ENCODE data around the gene TNC. TPM values are rescaled to one million over a fixed set of nuclear protein-coding genes. Genes with fewer than 3 reads are reported as not detected.

TNC gene
- total RNA-seq, 4 donors from 2014 or later, result 18.5 to 27.0 (median 22.7) TPM

DNA sequence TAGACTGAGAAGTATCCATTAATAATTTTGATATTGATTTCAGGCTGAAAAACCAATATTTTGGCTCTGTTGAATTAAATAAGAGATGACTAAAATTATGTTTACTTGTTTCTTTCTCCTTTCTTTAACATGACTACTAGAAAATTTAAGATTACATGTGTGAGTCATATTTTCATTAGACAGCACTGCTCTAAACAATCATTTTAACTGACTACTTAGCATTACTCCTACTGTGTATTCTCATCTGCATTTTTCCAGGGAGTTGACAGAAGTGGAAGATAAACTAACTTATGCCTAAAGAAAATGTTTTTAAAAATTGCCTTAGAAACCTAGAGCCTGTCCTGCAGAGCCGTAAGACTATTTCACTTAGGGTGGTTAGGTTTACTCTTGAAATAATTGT lies 29.1 kb downstream of the TNC start:
- no peaks in the 10 kb centered on the region for H3K27me3 ChIP-seq
- no peak overlapping the region for H3K4me3 ChIP-seq
- WGBS, result 94% methylated on average over 1 of the region's 1 CpG
- peaks cover 11% of the 10 kb centered on the region for H3K4me1 ChIP-seq
- no peaks in the 10 kb centered on the region for H3K36me3 ChIP-seq
- TF ChIP-seq POLR2A (IDR thresholded peaks at IDR 0.05) (no peak), POLR2AphosphoS5 (IDR thresholded peaks at IDR 0.05) (no peak), EP300 (IDR thresholded peaks at IDR 0.05) (no peak)
- TF ChIP-seq, protein P1, sequence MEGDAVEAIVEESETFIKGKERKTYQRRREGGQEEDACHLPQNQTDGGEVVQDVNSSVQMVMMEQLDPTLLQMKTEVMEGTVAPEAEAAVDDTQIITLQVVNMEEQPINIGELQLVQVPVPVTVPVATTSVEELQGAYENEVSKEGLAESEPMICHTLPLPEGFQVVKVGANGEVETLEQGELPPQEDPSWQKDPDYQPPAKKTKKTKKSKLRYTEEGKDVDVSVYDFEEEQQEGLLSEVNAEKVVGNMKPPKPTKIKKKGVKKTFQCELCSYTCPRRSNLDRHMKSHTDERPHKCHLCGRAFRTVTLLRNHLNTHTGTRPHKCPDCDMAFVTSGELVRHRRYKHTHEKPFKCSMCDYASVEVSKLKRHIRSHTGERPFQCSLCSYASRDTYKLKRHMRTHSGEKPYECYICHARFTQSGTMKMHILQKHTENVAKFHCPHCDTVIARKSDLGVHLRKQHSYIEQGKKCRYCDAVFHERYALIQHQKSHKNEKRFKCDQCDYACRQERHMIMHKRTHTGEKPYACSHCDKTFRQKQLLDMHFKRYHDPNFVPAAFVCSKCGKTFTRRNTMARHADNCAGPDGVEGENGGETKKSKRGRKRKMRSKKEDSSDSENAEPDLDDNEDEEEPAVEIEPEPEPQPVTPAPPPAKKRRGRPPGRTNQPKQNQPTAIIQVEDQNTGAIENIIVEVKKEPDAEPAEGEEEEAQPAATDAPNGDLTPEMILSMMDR (IDR thresholded peaks at IDR 0.05), result no peak
- H3K27ac ChIP-seq, result no peak overlapping the region
- no peak for DNase-seq (ENCODE audit: low spot score in 2 of 2)
- no peaks in the 10 kb centered on the region for H3K9me3 ChIP-seq

DNA sequence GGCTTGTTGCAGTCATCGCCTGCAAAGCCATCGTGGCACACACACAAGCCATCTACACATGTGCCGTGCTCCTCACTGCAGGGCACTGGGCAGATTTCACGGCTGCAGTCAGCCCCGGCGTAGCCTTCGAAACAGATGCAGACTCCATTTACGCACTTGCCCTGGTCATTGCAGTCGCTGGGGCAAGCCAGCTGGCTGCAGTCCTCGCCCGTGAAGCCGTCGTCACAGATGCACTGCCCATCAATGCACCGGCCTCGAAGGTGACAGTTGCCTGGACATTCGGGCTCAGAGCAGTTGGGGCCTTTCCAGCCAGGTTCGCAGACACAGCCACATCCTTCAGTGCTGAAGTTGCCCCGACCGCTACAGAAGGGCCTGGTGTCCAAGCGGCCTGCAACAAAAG lies 31.1 kb downstream of the TNC start:
- H3K27ac ChIP-seq, result no peak overlapping the region
- TF ChIP-seq POLR2AphosphoS5 (IDR thresholded peaks at IDR 0.05) (no peak), EP300 (IDR thresholded peaks at IDR 0.05) (no peak), POLR2A (IDR thresholded peaks at IDR 0.05) (no peak)
- TF ChIP-seq, protein P1 (IDR thresholded peaks at IDR 0.05), result no peak
- no peaks in the 10 kb centered on the region for H3K36me3 ChIP-seq
- no peak for DNase-seq (ENCODE audit: low spot score in 2 of 2)
- no peak overlapping the region for H3K4me3 ChIP-seq
- no peaks in the 10 kb centered on the region for H3K9me3 ChIP-seq
- H3K27me3 ChIP-seq, result no peaks in the 10 kb centered on the region
- peaks cover 11% of the 10 kb centered on the region for H3K4me1 ChIP-seq
- WGBS, result 97% methylated on average over 11 of the region's 20 CpGs

DNA sequence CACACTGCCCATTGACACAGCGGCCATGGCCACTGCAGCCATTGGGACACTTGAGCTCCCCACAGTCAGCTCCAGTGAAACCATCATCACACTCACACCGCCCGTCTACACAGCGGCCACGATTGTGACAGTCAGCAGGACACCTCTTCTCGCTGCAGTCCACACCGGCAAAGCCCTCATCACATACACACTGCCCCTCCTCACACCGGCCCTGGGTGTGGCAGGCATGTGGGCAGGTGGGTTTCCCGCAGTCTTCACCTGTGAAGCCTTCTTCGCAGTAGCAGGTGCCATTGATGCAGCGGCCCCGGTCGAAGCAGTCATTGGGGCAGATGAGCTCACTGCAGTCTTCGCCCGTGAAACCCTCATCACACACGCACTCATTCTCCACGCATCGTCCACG lies 31.5 kb downstream of the TNC start:
- WGBS, result 95% methylated on average over 18 of the region's 19 CpGs
- H3K4me1 ChIP-seq, result peaks cover 11% of the 10 kb centered on the region
- H3K27me3 ChIP-seq, result no peaks in the 10 kb centered on the region
- DNase-seq (ENCODE audit: low spot score in 2 of 2), result no peak
- no peaks in the 10 kb centered on the region for H3K36me3 ChIP-seq
- TF ChIP-seq, protein P1 (IDR thresholded peaks at IDR 0.05), result no peak
- TF ChIP-seq POLR2AphosphoS5 (IDR thresholded peaks at IDR 0.05) (no peak), POLR2A (IDR thresholded peaks at IDR 0.05) (no peak), EP300 (IDR thresholded peaks at IDR 0.05) (no peak)
- H3K9me3 ChIP-seq, result no peaks in the 10 kb centered on the region
- no peak overlapping the region for H3K27ac ChIP-seq
- H3K4me3 ChIP-seq, result no peak overlapping the region

DNA sequence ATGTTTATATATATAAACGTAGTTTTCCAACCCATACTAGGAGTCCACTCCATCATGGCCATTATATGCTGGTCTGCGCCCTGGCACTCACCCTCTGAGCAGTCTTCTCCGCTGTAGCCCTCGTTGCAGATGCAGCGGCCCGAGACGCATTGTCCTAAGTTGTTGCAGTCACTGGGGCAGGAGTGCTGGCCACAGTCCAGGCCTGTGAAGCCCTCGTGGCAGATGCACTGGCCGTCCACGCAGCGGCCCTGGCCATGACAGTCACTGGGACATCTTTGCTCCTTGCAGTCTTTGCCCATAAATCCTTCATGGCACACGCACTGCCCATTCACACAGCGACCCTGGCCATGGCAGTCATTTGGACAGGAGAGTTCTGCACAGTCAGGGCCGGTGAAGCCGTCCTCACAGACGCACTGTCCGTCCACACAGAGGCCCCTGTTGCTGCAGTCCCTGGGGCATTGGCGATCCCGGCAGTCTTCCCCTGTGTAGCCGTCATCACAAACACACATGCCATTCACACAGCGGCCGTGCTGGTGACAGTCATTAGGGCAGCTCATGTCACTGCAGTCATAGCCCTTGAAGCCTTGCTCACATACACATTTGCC lies 32.1 kb downstream of the TNC start:
- no peaks in the 10 kb centered on the region for H3K27me3 ChIP-seq
- peaks cover 11% of the 10 kb centered on the region for H3K4me1 ChIP-seq
- WGBS, result 97% methylated on average over 17 of the region's 22 CpGs
- no peak overlapping the region for H3K4me3 ChIP-seq
- no peak for DNase-seq (ENCODE audit: low spot score in 2 of 2)
- no peaks in the 10 kb centered on the region for H3K9me3 ChIP-seq
- H3K36me3 ChIP-seq, result no peaks in the 10 kb centered on the region
- H3K27ac ChIP-seq, result no peak overlapping the region
- TF ChIP-seq POLR2A (IDR thresholded peaks at IDR 0.05), result no peak
- TF ChIP-seq, protein P1 (IDR thresholded peaks at IDR 0.05), result no peak
- no peak for TF ChIP-seq EP300 (IDR thresholded peaks at IDR 0.05)
- no peak for TF ChIP-seq POLR2AphosphoS5 (IDR thresholded peaks at IDR 0.05)

DNA sequence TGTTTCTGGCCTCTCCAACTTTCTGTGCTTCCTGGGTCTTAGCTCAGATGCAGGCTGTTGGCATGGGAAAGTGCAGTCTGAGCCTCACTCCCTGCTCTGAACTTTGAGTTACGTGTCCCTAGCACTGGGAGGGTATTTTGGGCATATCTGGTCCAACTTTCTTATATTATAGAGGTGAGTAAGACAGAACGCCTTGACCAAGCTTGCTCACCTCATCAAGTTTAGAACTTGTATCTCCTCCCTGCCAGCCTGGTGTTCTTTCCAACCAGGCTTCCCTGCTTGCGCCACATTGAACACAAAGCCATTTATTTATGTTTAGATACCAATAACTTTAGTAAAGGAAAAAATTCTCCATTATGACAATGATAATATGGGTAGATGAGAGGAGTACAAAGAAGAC lies 33.2 kb downstream of the TNC start:
- no peak overlapping the region for H3K27ac ChIP-seq
- no peak for DNase-seq (ENCODE audit: low spot score in 2 of 2)
- peaks cover 11% of the 10 kb centered on the region for H3K4me1 ChIP-seq
- no peak overlapping the region for H3K4me3 ChIP-seq
- no peaks in the 10 kb centered on the region for H3K27me3 ChIP-seq
- no peaks in the 10 kb centered on the region for H3K9me3 ChIP-seq
- no peak for TF ChIP-seq POLR2AphosphoS5 (IDR thresholded peaks at IDR 0.05)
- no peak for TF ChIP-seq POLR2A (IDR thresholded peaks at IDR 0.05)
- no peak for TF ChIP-seq EP300 (IDR thresholded peaks at IDR 0.05)
- TF ChIP-seq, protein P1 (IDR thresholded peaks at IDR 0.05), result no peak
- no peaks in the 10 kb centered on the region for H3K36me3 ChIP-seq
- 58% methylated on average over 3 of the region's 3 CpGs for WGBS

All from suprapubic skin (tissue), 4 donors.